Measurements from ENCODE around the gene CDH13.

CDH13 gene

DNA sequence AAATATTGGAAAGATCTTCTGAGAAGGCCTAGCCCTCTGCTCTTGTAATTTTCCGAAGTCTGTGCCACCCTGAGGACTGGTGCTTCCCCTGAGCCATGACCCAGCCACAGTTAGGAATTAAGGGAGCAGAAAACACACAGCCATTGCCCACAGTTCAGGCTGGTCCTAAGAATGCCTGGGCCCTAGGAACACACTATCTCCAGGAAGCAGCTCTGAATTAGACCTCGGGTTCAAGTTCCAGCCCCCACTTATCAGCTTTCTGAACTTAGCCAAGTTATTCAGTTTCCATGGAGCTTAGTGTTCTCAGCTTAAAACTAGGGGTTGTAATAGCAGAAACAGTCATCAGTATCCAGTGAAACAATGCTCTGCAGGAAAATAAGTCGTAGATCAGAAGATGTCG is 56.0 kb downstream of the CDH13 start:
- DNase-seq (ENCODE audit: low read depth) = no peak
- H3K4me3 ChIP-seq (ENCODE audit: low read length) = no peak overlapping the region
- TF ChIP-seq, protein P1, sequence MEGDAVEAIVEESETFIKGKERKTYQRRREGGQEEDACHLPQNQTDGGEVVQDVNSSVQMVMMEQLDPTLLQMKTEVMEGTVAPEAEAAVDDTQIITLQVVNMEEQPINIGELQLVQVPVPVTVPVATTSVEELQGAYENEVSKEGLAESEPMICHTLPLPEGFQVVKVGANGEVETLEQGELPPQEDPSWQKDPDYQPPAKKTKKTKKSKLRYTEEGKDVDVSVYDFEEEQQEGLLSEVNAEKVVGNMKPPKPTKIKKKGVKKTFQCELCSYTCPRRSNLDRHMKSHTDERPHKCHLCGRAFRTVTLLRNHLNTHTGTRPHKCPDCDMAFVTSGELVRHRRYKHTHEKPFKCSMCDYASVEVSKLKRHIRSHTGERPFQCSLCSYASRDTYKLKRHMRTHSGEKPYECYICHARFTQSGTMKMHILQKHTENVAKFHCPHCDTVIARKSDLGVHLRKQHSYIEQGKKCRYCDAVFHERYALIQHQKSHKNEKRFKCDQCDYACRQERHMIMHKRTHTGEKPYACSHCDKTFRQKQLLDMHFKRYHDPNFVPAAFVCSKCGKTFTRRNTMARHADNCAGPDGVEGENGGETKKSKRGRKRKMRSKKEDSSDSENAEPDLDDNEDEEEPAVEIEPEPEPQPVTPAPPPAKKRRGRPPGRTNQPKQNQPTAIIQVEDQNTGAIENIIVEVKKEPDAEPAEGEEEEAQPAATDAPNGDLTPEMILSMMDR (conservative IDR thresholded peaks at IDR 0.05; ENCODE audit: low read length) = no peak

GRCh38 chr16:82684256-82684655 is 57.5 kb downstream of the CDH13 start:
- no peak overlapping the region for H3K4me3 ChIP-seq (ENCODE audit: low read length)
- peak; percentile 58 for DNase-seq (ENCODE audit: low read depth)
- TF ChIP-seq, protein P1 (conservative IDR thresholded peaks at IDR 0.05; ENCODE audit: low read length) = no peak

DNA sequence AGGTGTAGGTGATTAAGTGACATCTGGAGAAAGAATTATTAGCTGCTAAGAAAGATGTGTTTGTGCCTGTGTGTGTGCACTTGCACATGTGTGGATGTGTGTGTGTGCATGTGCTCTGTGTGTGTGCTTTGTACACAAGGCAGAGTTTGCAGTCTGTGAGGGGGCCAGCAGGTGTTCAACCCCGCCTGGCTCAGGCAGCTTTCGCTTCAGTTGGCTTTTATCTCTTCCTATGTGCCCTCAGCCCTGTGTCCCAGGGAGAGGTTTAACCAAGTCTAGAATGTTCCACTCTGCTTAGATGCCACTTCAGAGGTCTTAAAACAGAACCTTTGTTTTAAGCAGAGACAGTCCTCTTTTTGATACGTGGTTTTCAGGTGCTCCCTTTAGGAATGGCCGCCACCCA is 58.8 kb downstream of the CDH13 start:
- no peak overlapping the region for H3K4me3 ChIP-seq (ENCODE audit: low read length)
- DNase-seq (ENCODE audit: low read depth) = no peak
- TF ChIP-seq, protein P1 (conservative IDR thresholded peaks at IDR 0.05; ENCODE audit: low read length) = no peak

GRCh38 chr16:82694239-82694874 is 67.6 kb downstream of the CDH13 start:
- no peak overlapping the region for H3K4me3 ChIP-seq (ENCODE audit: low read length)
- TF ChIP-seq, protein P1 (conservative IDR thresholded peaks at IDR 0.05; ENCODE audit: low read length) = no peak
- peak; percentile 71 for DNase-seq (ENCODE audit: low read depth)

DNA sequence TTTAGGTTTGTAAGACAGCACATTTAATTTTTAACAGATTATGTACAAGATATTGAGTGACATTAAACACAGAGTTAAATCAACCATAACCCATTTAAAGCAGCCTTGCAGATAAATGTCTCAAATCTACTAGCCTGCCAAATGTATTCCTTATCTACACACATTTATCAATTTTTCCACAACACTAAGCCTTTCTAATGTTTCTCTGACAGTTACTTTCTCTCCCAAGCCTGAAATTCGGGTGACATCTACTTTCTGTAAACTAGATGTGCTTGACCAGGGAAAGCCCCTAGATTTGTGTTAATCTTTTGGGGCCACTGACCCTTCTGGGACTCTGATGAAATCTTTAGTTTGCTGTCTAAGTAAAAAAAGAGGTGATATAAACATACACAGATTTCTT is 69.0 kb downstream of the CDH13 start:
- TF ChIP-seq, protein P1 (conservative IDR thresholded peaks at IDR 0.05; ENCODE audit: low read length) = no peak
- no peak for DNase-seq (ENCODE audit: low read depth)
- H3K4me3 ChIP-seq (ENCODE audit: low read length) = no peak overlapping the region

DNA sequence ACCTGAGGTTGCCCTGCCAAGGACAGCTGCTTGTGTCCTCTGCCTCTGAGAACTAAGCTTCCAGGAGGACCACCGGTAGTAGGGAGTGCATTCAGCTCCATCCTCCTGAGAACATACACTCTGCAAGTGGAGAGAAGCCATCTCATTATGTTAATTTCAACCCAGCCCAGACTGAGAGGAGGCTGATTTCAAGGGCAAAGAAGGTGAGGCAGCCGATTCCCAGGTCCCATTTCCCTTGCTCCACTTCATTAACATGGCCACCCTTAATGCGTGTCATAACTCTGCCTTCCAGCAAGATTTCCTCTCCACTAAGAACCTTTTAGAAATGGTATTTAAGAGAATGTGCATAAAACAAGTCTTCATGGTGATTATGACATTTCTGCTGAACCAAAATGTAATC is 72.5 kb downstream of the CDH13 start:
- DNase-seq (ENCODE audit: low read depth) = no peak
- no peak overlapping the region for H3K4me3 ChIP-seq (ENCODE audit: low read length)
- TF ChIP-seq, protein P1 (conservative IDR thresholded peaks at IDR 0.05; ENCODE audit: low read length) = no peak

GRCh38 chr16:82699711-82700495 is 73.1 kb downstream of the CDH13 start:
- TF ChIP-seq, protein P1 (conservative IDR thresholded peaks at IDR 0.05; ENCODE audit: low read length) = no peak
- peak; percentile 92 for DNase-seq (ENCODE audit: low read depth)
- no peak overlapping the region for H3K4me3 ChIP-seq (ENCODE audit: low read length)
